Gastrocnemius medialis (tissue), 4 donors: ENCODE results near the gene NHLRC1.

Experiments
- CTCF ChIP-seq, 5 experiments: fragments of 450-650 bp in 3 of 5; fragments of 200-600 bp in 2 of 5; sonication (generic) in 2 of 5; IDR thresholded peaks in 4 of 5; conservative IDR thresholded peaks in 1 of 5; 1 replicate in 4 of 5; 2 replicates in 1 of 5; pipeline ENCODE4 v1.5.1; 2016 to 2019; ENCODE audit warnings: antibody characterized with exemption in 5 of 5, mild to moderate bottlenecking in 3 of 5, moderate library complexity in 3 of 5
- POLR2A ChIP-seq, 2 donors: fragments of 450-650 bp; IDR thresholded peaks; one replicate each; pipeline ENCODE4 v1.6.1; 2017; ENCODE audit warnings: antibody characterized with exemption in 2 of 2, mild to moderate bottlenecking in 2 of 2, moderate library complexity in 2 of 2

- TF ChIP-seq CTCF (IDR thresholded peaks at IDR 0.05 in 4 of 5, conservative IDR thresholded peaks at IDR 0.05 in 1 of 5) (no peak), POLR2A (IDR thresholded peaks at IDR 0.05) (no peak)
These were observed 33.8 kb downstream of the NHLRC1 start for GRCh38 chr6:18088419-18089296.
